Cardiac fibroblast (primary cell): Measurements from ENCODE around the gene MGA.

Source experiments
- DNase-seq, 2 donors: peaks; one replicate each; pipeline versions ENCODE4 v3.0.0 to v3.0.0-alpha.2; 2010; ENCODE audit warnings: low read depth in 2 of 2
- H3K4me3 ChIP-seq, 2 donors: replicated peaks in 1 of 2; 1 replicate in 1 of 2; 2 replicates in 1 of 2; pipeline ENCODE4 v1.5.1; 2011; ENCODE audit warnings: low read depth in 2 of 2, low read length in 2 of 2, mild to moderate bottlenecking in 2 of 2, moderate library complexity in 1 of 2
- CTCF ChIP-seq: IDR thresholded peaks from one replicate; pipeline ENCODE4 v1.5.1; 2011; ENCODE audit warnings: low read depth, mild to moderate bottlenecking, low read length, inconsistent platforms

The MGA gene

GRCh38 chr15:41629883-41630282 is 30.3 kb upstream of the MGA start:
- DNase-seq, result no peak
- no peak for TF ChIP-seq CTCF
- no peak overlapping the region for H3K4me3 ChIP-seq

GRCh38 chr15:41630616-41631217 is 29.5 kb upstream of the MGA start:
- TF ChIP-seq CTCF, result no peak
- no peak for DNase-seq
- H3K4me3 ChIP-seq, result no peak overlapping the region

GRCh38 chr15:41631880-41632470 is 28.2 kb upstream of the MGA start:
- H3K4me3 ChIP-seq, result no peak overlapping the region
- DNase-seq, result no peak
- TF ChIP-seq CTCF, result no peak

GRCh38 chr15:41633609-41634008 is 26.6 kb upstream of the MGA start:
- H3K4me3 ChIP-seq, result no peak overlapping the region
- no peak for DNase-seq
- no peak for TF ChIP-seq CTCF

GRCh38 chr15:41634072-41634626 is 26.1 kb upstream of the MGA start:
- no peak for TF ChIP-seq CTCF
- no peak overlapping the region for H3K4me3 ChIP-seq
- no peak for DNase-seq

GRCh38 chr15:41637086-41637485 is 23.1 kb upstream of the MGA start:
- H3K4me3 ChIP-seq, result no peak overlapping the region
- TF ChIP-seq CTCF, result no peak
- DNase-seq, result no peak
